Astrocyte of the spinal cord (primary cell): ENCODE measurements around the gene UGT1A7.
A peak's percentile ranks its signal among the peaks of the same experiment; 100 is the strongest.

Experiments used
- DNase-seq: peaks from one replicate; pipeline ENCODE4 v3.0.0; 2011; ENCODE audit warnings: low read depth, low spot score
- H3K4me3 ChIP-seq: 2 replicates; pipeline ENCODE4 v1.5.1; 2011; ENCODE audit warnings: low read depth, mild to moderate bottlenecking, low read length, moderate library complexity
- CTCF ChIP-seq: IDR thresholded peaks from 2 replicates; pipeline ENCODE4 v1.5.1; 2012; ENCODE audit warnings: low read depth, mild to moderate bottlenecking, low read length, inconsistent platforms
- in situ Hi-C: cut with HindIII; loops from 2 replicates; pipeline ENCODE4 v1.10.0; 2017; ENCODE audit warnings: low sequenced_read_pairs

Gene UGT1A7

GRCh38 chr2:233764264-233764663, 82.6 kb downstream of the UGT1A7 start:
- H3K4me3 ChIP-seq, result no peak overlapping the region
- TF ChIP-seq CTCF, result no peak
- peak; percentile 35 for DNase-seq
- in situ Hi-C loops, result no loop called here

- DNase-seq, result no peak
- H3K4me3 ChIP-seq, result no peak overlapping the region
- TF ChIP-seq CTCF, result no peak
- in situ Hi-C loops, result no loop called here
Observed at GRCh38 chr2:233764761-233765160, 83.1 kb downstream of the UGT1A7 start.

GRCh38 chr2:233766416-233766815, 84.7 kb downstream of the UGT1A7 start:
- TF ChIP-seq CTCF, result no peak
- DNase-seq, result no peak

GRCh38 chr2:233768076-233768475, 86.4 kb downstream of the UGT1A7 start:
- H3K4me3 ChIP-seq, result no peak overlapping the region
- DNase-seq, result no peak
- in situ Hi-C loops, result no loop called here
- no peak for TF ChIP-seq CTCF

More at GRCh38 chr2:233766416-233766815, 84.7 kb downstream of the UGT1A7 start:
- in situ Hi-C loops, result no loop called here
- H3K4me3 ChIP-seq, result no peak overlapping the region

- in situ Hi-C loops, result no loop called here
- DNase-seq, result no peak
- no peak for TF ChIP-seq CTCF
- no peak overlapping the region for H3K4me3 ChIP-seq
Observed at GRCh38 chr2:233769260-233769659, 87.6 kb downstream of the UGT1A7 start.

- TF ChIP-seq CTCF, result no peak
- no peak for DNase-seq
- no peak overlapping the region for H3K4me3 ChIP-seq
- in situ Hi-C loops, result no loop called here
Observed at GRCh38 chr2:233772153-233772552, 90.5 kb downstream of the UGT1A7 start.

GRCh38 chr2:233772583-233772982, 90.9 kb downstream of the UGT1A7 start:
- in situ Hi-C loops, result no loop called here
- no peak for TF ChIP-seq CTCF
- DNase-seq, result no peak
- H3K4me3 ChIP-seq, result no peak overlapping the region
